H9 (cell line): ENCODE results near the gene AFAP1L1. TPM values are rescaled to one million over a fixed set of nuclear protein-coding genes. Genes with fewer than 3 reads are reported as not detected.

Experiments
- DNase-seq: peaks from one replicate; pipeline ENCODE4 v3.0.0-alpha.2; 2017
- H2AFZ ChIP-seq: one replicate; pipeline ENCODE4 v1.6.1; 2013; ENCODE audit warnings: mild to moderate bottlenecking, low read length, control low read depth, moderate library complexity
- H2AK5ac ChIP-seq: 2 replicates; pipeline ENCODE4 v1.6.1; 2013; ENCODE audit warnings: low read length, control low read depth, mixed read lengths; ENCODE audit not compliant: insufficient read length
- H2BK120ac ChIP-seq: one replicate; pipeline ENCODE4 v1.6.1; 2013; ENCODE audit warnings: low read depth, mild to moderate bottlenecking, low read length, control low read depth, inconsistent platforms; ENCODE audit not compliant: poor library complexity, severe bottlenecking
- H2BK12ac ChIP-seq: 2 replicates; pipeline ENCODE4 v1.6.1; 2013; ENCODE audit warnings: low read length, control low read depth, mixed read lengths, low read depth; ENCODE audit not compliant: insufficient read length
- H2BK15ac ChIP-seq: 2 replicates; pipeline ENCODE4 v1.6.1; 2013; ENCODE audit warnings: low read depth, low read length, control low read depth
- H2BK20ac ChIP-seq: one replicate; pipeline ENCODE4 v1.6.1; 2013; ENCODE audit warnings: low read depth, mild to moderate bottlenecking, low read length, control low read depth, inconsistent platforms; ENCODE audit not compliant: poor library complexity, severe bottlenecking
- H2BK5ac ChIP-seq: 2 replicates; pipeline ENCODE4 v1.6.1; 2013; ENCODE audit warnings: low read length, control low read depth, mixed read lengths; ENCODE audit not compliant: insufficient read length
- H3K14ac ChIP-seq: 2 replicates; pipeline ENCODE4 v1.6.1; 2013; ENCODE audit warnings: low read length, control low read depth; ENCODE audit not compliant: insufficient read depth
- H3K18ac ChIP-seq: 2 replicates; pipeline ENCODE4 v1.6.1; 2013; ENCODE audit warnings: low read depth, mild to moderate bottlenecking, mixed read lengths, low read length, control low read depth; ENCODE audit not compliant: insufficient read length
- H3K23ac ChIP-seq: 2 replicates; pipeline ENCODE4 v1.6.1; 2013; ENCODE audit warnings: low read length, control low read depth, mixed read lengths, low read depth; ENCODE audit not compliant: insufficient read length
- H3K23me2 ChIP-seq: 2 replicates; pipeline ENCODE4 v1.6.1; 2013; ENCODE audit warnings: low read depth, mild to moderate bottlenecking, mixed read lengths, low read length, control low read depth; ENCODE audit not compliant: insufficient read length, poor library complexity, severe bottlenecking
- H3K27ac ChIP-seq: 2 replicates; pipeline ENCODE4 v1.5.1; 2013; ENCODE audit warnings: low read length, control low read depth, mixed read lengths, low read depth; ENCODE audit not compliant: insufficient read length
- H3K27me3 ChIP-seq: 2 replicates; pipeline ENCODE4 v1.6.1; 2013; ENCODE audit warnings: low read length, control low read depth, inconsistent platforms; ENCODE audit not compliant: insufficient read depth
- H3K4ac ChIP-seq: 2 replicates; pipeline ENCODE4 v1.6.1; 2013; ENCODE audit warnings: low read depth, mild to moderate bottlenecking, control low read depth, inconsistent platforms, low read length, moderate library complexity
- H3K4me1 ChIP-seq: 2 replicates; pipeline ENCODE4 v1.6.1; 2013; ENCODE audit warnings: low read length, control low read depth, inconsistent platforms; ENCODE audit not compliant: insufficient read depth
- H3K4me2 ChIP-seq: 2 replicates; pipeline ENCODE4 v1.6.1; 2013; ENCODE audit warnings: low read length, control low read depth, mixed read lengths; ENCODE audit not compliant: insufficient read length, insufficient read depth
- H3K56ac ChIP-seq: 2 replicates; pipeline ENCODE4 v1.6.1; 2013; ENCODE audit warnings: low read depth, mild to moderate bottlenecking, mixed read lengths, low read length, control low read depth; ENCODE audit not compliant: insufficient read length
- H3K79me1 ChIP-seq: 2 replicates; pipeline ENCODE4 v1.6.1; 2013; ENCODE audit warnings: low read depth, mild to moderate bottlenecking, moderate library complexity, low read length, control low read depth, inconsistent platforms; ENCODE audit not compliant: insufficient read depth, poor library complexity, severe bottlenecking
- H3K79me2 ChIP-seq: 2 replicates; pipeline ENCODE4 v1.6.1; 2013; ENCODE audit warnings: low read length, control low read depth, inconsistent platforms; ENCODE audit not compliant: insufficient read depth
- H3K9ac ChIP-seq: 2 replicates; pipeline ENCODE4 v1.6.1; 2013; ENCODE audit warnings: low read length, control low read depth, mixed read lengths; ENCODE audit not compliant: insufficient read length; ENCODE audit errors: extremely low read depth
- H3K9me3 ChIP-seq: one replicate; pipeline ENCODE4 v1.6.1; 2013; ENCODE audit warnings: low read depth, low read length, inconsistent platforms; ENCODE audit not compliant: control insufficient read depth
- H3T11ph ChIP-seq: one replicate; pipeline ENCODE4 v1.6.1; 2013; ENCODE audit warnings: mild to moderate bottlenecking, low read length, control low read depth, inconsistent platforms
- H4K20me1 ChIP-seq: one replicate; pipeline ENCODE4 v1.6.1; 2013; ENCODE audit not compliant: control insufficient read depth, insufficient read length, insufficient read depth
- H4K5ac ChIP-seq: 2 replicates; pipeline ENCODE4 v1.6.1; 2013; ENCODE audit warnings: low read depth, mild to moderate bottlenecking, mixed read lengths, low read length, control low read depth; ENCODE audit not compliant: insufficient read length
- H4K8ac ChIP-seq: replicated peaks from 2 replicates; pipeline ENCODE4 v1.6.1; 2013; ENCODE audit warnings: low read length, control low read depth, mixed read lengths, low read depth; ENCODE audit not compliant: insufficient read length
- H4K91ac ChIP-seq: 2 replicates; pipeline ENCODE4 v1.6.1; 2013; ENCODE audit warnings: low read depth, mild to moderate bottlenecking, moderate library complexity, mixed read lengths, low read length, control low read depth; ENCODE audit not compliant: insufficient read length
- H3K27ac Mint-ChIP-seq, 3 experiments: 2 replicates in 2 of 3; 3 replicates in 1 of 3; pipeline ENCODE4 v1.8.0; 2020 to 2021; ENCODE audit warnings: mixed read lengths in 3 of 3, mild to moderate bottlenecking in 1 of 3, moderate library complexity in 1 of 3
- H3K27me3 Mint-ChIP-seq: 2 replicates; pipeline ENCODE4 v1.8.0; 2021; ENCODE audit warnings: low read depth, mild to moderate bottlenecking, moderate library complexity, mixed read lengths
- H3K36me3 Mint-ChIP-seq, 3 experiments: 2 replicates in 2 of 3; 3 replicates in 1 of 3; pipeline ENCODE4 v1.8.0; 2020 to 2021; ENCODE audit warnings: low read depth in 3 of 3, mixed read lengths in 3 of 3; ENCODE audit not compliant: insufficient read depth in 1 of 3
- H3K4me1 Mint-ChIP-seq, 2 experiments: 2 replicates each; pipeline ENCODE4 v1.8.0; 2020; ENCODE audit warnings: mixed read lengths in 2 of 2
- H3K4me3 Mint-ChIP-seq, 2 experiments: 2 replicates in 1 of 2; 3 replicates in 1 of 2; pipeline ENCODE4 v1.8.0; 2020 to 2021; ENCODE audit warnings: mild to moderate bottlenecking in 2 of 2, mixed read lengths in 2 of 2, moderate library complexity in 1 of 2
- H3K9me3 Mint-ChIP-seq, 2 experiments: 2 replicates in 1 of 2; 3 replicates in 1 of 2; pipeline ENCODE4 v1.8.0; 2020; ENCODE audit warnings: mild to moderate bottlenecking in 2 of 2, mixed read lengths in 2 of 2, moderate library complexity in 1 of 2
- CTCF ChIP-seq: fragments of 200-600 bp; sonication (generic); conservative IDR thresholded peaks from 3 replicates; pipeline ENCODE4 v1.8.0; 2021; ENCODE audit warnings: antibody characterized with exemption, mild to moderate bottlenecking
- WGBS: extraction: QIAGEN DNeasy Blood & Tissue Kit; methylation state at CpG from one replicate; pipeline ENCODE4 v1.1.7; 2013; ENCODE audit warnings: missing lambda C conversion rate, low lambda C conversion rate, mixed read lengths; ENCODE audit not compliant: insufficient read length; ENCODE audit errors: extremely low coverage; 5-methylcytosine and 5-hydroxymethylcytosine counted together
- total RNA-seq: library from RNA; stranded (reverse); gene quantifications from 2 replicates; pipeline ENCODE4 v1.2.1, GENCODE V29; 2021

The AFAP1L1 gene
- total RNA-seq, 1 experiment from 2014 or later: 1.8 TPM

- no peak overlapping the region for H2BK12ac ChIP-seq
- H2BK20ac ChIP-seq: no peak overlapping the region
- H4K91ac ChIP-seq: no peak overlapping the region
- Mint-ChIP-seq H3K9me3 (no peaks in the 10 kb centered on the region; a peak in 1 of 5 replicates), H3K27me3 (no peaks in the 10 kb centered on the region), H3K4me3 (no peak overlapping the region), H3K36me3 (no peaks in the 10 kb centered on the region), H3K27ac (0 out of 7 replicates have a peak overlapping the region, but pooled peaks of 1 of the 3 experiments have one; percentile 68), H3K4me1 (peaks cover 21 to 22% of the 10 kb centered on the region in 2 experiments)
- no peak overlapping the region for H3K9ac ChIP-seq
- no peak overlapping the region for H3K27ac ChIP-seq
- no peak overlapping the region for H2AFZ ChIP-seq
- no peak overlapping the region for H4K5ac ChIP-seq
- no peaks in the 10 kb centered on the region for H4K20me1 ChIP-seq
- H3K23ac ChIP-seq: no peak overlapping the region
- no peak overlapping the region for H2AK5ac ChIP-seq
- H3K56ac ChIP-seq: no peak overlapping the region
- no peak overlapping the region for H2BK15ac ChIP-seq
- no peaks in the 10 kb centered on the region for H3K27me3 ChIP-seq
- no peaks in the 10 kb centered on the region for H3K79me1 ChIP-seq
- H3K23me2 ChIP-seq: no peaks in the 10 kb centered on the region
- no peak overlapping the region for H3K14ac ChIP-seq
- no peak overlapping the region for H3T11ph ChIP-seq
- WGBS: no CpG with 5 or more reads among the region's 3 CpGs
- H3K4me1 ChIP-seq: no peaks in the 10 kb centered on the region
- H3K9me3 ChIP-seq: no peaks in the 10 kb centered on the region
- H3K4me2 ChIP-seq: no peak overlapping the region
- H3K18ac ChIP-seq: no peak overlapping the region
- H2BK120ac ChIP-seq: no peak overlapping the region
- no peaks in the 10 kb centered on the region for H3K79me2 ChIP-seq
- no peak for TF ChIP-seq CTCF
- H4K8ac ChIP-seq: no peak overlapping the region
- DNase-seq: no peak
- no peak overlapping the region for H2BK5ac ChIP-seq
- no peak overlapping the region for H3K4ac ChIP-seq
These were observed 103.1 kb downstream of the AFAP1L1 start for GRCh38 chr5:149374801-149375200.
